Smooth muscle cell (in vitro differentiated cells): ENCODE results near the gene NUDT22. TPM values are rescaled to one million over a fixed set of nuclear protein-coding genes. Genes with fewer than 3 reads are reported as not detected.

Experiments
- DNase-seq: peaks from one replicate; lab custom pipeline; 2025; ENCODE audit not compliant: unreplicated experiment; lab: John Stamatoyannopoulos, UW
- H2AFZ ChIP-seq: fragments of 200-600 bp; sonication (generic); 2 replicates; pipeline ENCODE4 v1.6.0; 2016; ENCODE audit warnings: antibody characterized with exemption, low read depth, mild to moderate bottlenecking
- H3F3A ChIP-seq: fragments of 200-600 bp; sonication (generic); 2 replicates; pipeline ENCODE4 v1.6.0; 2017; ENCODE audit warnings: antibody characterized with exemption, low read depth
- H3K27ac ChIP-seq: fragments of 200-600 bp; sonication (generic); 2 replicates; pipeline ENCODE4 v1.5.1; 2016; ENCODE audit warnings: low read depth, mild to moderate bottlenecking
- H3K27me3 ChIP-seq: fragments of 200-600 bp; sonication (generic); 2 replicates; pipeline ENCODE4 v1.6.1; 2016; ENCODE audit warnings: low read depth, mild to moderate bottlenecking
- H3K36me3 ChIP-seq: fragments of 200-600 bp; sonication (generic); 2 replicates; pipeline ENCODE4 v1.5.1; 2016; ENCODE audit warnings: low read depth
- H3K4me1 ChIP-seq: fragments of 200-600 bp; sonication (generic); 2 replicates; pipeline ENCODE4 v1.5.1; 2016; ENCODE audit warnings: low read depth
- H3K4me2 ChIP-seq: fragments of 200-600 bp; sonication (generic); 2 replicates; pipeline ENCODE4 v1.6.0; 2016; ENCODE audit warnings: mild to moderate bottlenecking
- H3K4me3 ChIP-seq: fragments of 200-600 bp; sonication (generic); 2 replicates; pipeline ENCODE4 v1.5.1; 2016; ENCODE audit warnings: mild to moderate bottlenecking
- H3K79me2 ChIP-seq: fragments of 200-600 bp; sonication (generic); 2 replicates; pipeline ENCODE4 v1.6.0; 2016; ENCODE audit warnings: low read depth, mild to moderate bottlenecking
- H3K9ac ChIP-seq: fragments of 200-600 bp; sonication (generic); 2 replicates; pipeline ENCODE4 v1.6.0; 2016; ENCODE audit warnings: low read depth
- H3K9me3 ChIP-seq: fragments of 200-600 bp; sonication (generic); replicated peaks from 2 replicates; pipeline ENCODE4 v1.5.1; 2016; ENCODE audit warnings: low read depth
- H4K20me1 ChIP-seq: fragments of 200-600 bp; sonication (generic); 2 replicates; pipeline ENCODE4 v1.6.0; 2016; ENCODE audit warnings: low read depth
- CTCF ChIP-seq: fragments of 200-600 bp; sonication (generic); IDR thresholded peaks from 2 replicates; pipeline ENCODE4 v1.5.1; 2017; ENCODE audit warnings: borderline replicate concordance, mild to moderate bottlenecking, antibody characterized with exemption; ENCODE audit not compliant: insufficient read depth, poor library complexity, severe bottlenecking
- WGBS: methylation state at CpG from one replicate; pipeline ENCODE4 v1.1.7; 2016; ENCODE audit warnings: low lambda C conversion rate; 5-methylcytosine and 5-hydroxymethylcytosine counted together
- polyA plus RNA-seq: library from polyadenylated mRNA; unstranded; fragments of >200 nt; fragmentation: Nextera tagmentation; extraction: Ambion mirVana; gene quantifications from 2 replicates; pipeline ENCODE4 v1.2.1, GENCODE V29; 2016
- total RNA-seq: library from RNA; depleted of rRNA; stranded (reverse); fragments of >200 nt; gene quantifications from 2 replicates; pipeline ENCODE4 v1.2.3, GENCODE V29; 2014

Gene NUDT22
- total and polyA plus RNA-seq, 2 experiments from 2014 or later, result 51.5 to 82.1 TPM

DNA sequence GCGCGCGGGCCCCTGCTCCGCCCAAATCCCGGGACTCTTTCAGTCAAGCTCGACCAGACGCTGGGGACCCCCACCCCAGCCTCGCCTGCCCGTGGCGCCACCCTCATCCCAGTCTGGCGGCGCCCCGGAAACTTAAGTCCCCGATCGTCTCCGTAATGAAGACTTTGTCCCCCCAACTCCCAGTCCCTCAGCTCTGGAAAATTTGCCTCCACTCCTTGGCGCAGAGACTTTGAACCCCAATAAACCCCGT lies 25.6 kb downstream of the NUDT22 start:
- Histone ChIP-seq H3K4me1 (peaks cover 19% of the 10 kb centered on the region), H3K79me2 (peaks cover 8% of the 10 kb centered on the region), H3F3A (no peaks in the 10 kb centered on the region), H2AFZ (peak overlapping the region; percentile 66), H3K4me3 (peak overlapping the region; percentile 92), H3K9ac (peak overlapping the region; percentile 75), H3K27me3 (no peaks in the 10 kb centered on the region), H3K9me3 (no peaks in the 10 kb centered on the region), H4K20me1 (peaks cover 29% of the 10 kb centered on the region), H3K36me3 (no peaks in the 10 kb centered on the region), H3K4me2 (peak overlapping the region; percentile 100), H3K27ac (no peak overlapping the region)
- WGBS, result 3% methylated on average over 6 of the region's 18 CpGs
- DNase-seq, result no peak
- TF ChIP-seq CTCF, result no peak

- H3K4me2 ChIP-seq, result peak overlapping the region; percentile 100
Observed at GRCh38 chr11:64252003-64252872, 26.2 kb downstream of the NUDT22 start.

GRCh38 chr11:64253043-64253442 lies 27.0 kb downstream of the NUDT22 start:
- Histone ChIP-seq H3K4me1 (peaks cover 14% of the 10 kb centered on the region), H3K79me2 (peaks cover 8% of the 10 kb centered on the region), H4K20me1 (peaks cover 30% of the 10 kb centered on the region), H3K27ac (no peak overlapping the region), H3K4me3 (peak overlapping the region; percentile 92), H3F3A (no peaks in the 10 kb centered on the region), H3K4me2 (peak overlapping the region; percentile 100), H2AFZ (no peak overlapping the region), H3K27me3 (no peaks in the 10 kb centered on the region), H3K36me3 (no peaks in the 10 kb centered on the region), H3K9ac (no peak overlapping the region), H3K9me3 (no peaks in the 10 kb centered on the region)
- WGBS, result 86% methylated on average over 8 of the region's 8 CpGs
- DNase-seq, result no peak
- no peak for TF ChIP-seq CTCF

More at GRCh38 chr11:64252003-64252872, 26.2 kb downstream of the NUDT22 start:
- Histone ChIP-seq H3K79me2 (peaks cover 8% of the 10 kb centered on the region), H3K9me3 (no peaks in the 10 kb centered on the region), H3F3A (no peaks in the 10 kb centered on the region), H3K4me3 (peak overlapping the region; percentile 92), H3K27ac (no peak overlapping the region), H3K36me3 (no peaks in the 10 kb centered on the region), H3K27me3 (no peaks in the 10 kb centered on the region), H4K20me1 (peaks cover 30% of the 10 kb centered on the region), H3K9ac (peak overlapping the region; percentile 75), H2AFZ (peak overlapping the region; percentile 66), H3K4me1 (peaks cover 19% of the 10 kb centered on the region)
- peak; percentile 33 for TF ChIP-seq CTCF
- DNase-seq, result no peak
- WGBS, result 3% methylated on average over 21 of the region's 23 CpGs

- H3K79me2 ChIP-seq, result peaks cover 8% of the 10 kb centered on the region
- H4K20me1 ChIP-seq, result peaks cover 30% of the 10 kb centered on the region
- H3K9ac ChIP-seq, result no peak overlapping the region
- H3K4me2 ChIP-seq, result no peak overlapping the region
- no peaks in the 10 kb centered on the region for H3K27me3 ChIP-seq
- H2AFZ ChIP-seq, result no peak overlapping the region
- no peaks in the 10 kb centered on the region for H3K9me3 ChIP-seq
- H3K4me1 ChIP-seq, result peaks cover 14% of the 10 kb centered on the region
- no peak for TF ChIP-seq CTCF
- no peak for DNase-seq
- no peaks in the 10 kb centered on the region for H3F3A ChIP-seq
- 91% methylated on average over 5 of the region's 5 CpGs for WGBS
- H3K4me3 ChIP-seq, result no peak overlapping the region
- no peaks in the 10 kb centered on the region for H3K36me3 ChIP-seq
- no peak overlapping the region for H3K27ac ChIP-seq
Observed at GRCh38 chr11:64253481-64253880, 27.4 kb downstream of the NUDT22 start.
